RWPE2 (cell line): Measurements from ENCODE around the gene STAG2.

ENCODE experiments used
- ATAC-seq: fragments of 200-7000 bp; cut with Tn5 transposase; 3 replicates; pipeline ENCODE4 v1.9.1; 2021; ENCODE audit warnings: low read depth
- DNase-seq: peaks from one replicate; pipeline ENCODE4 v3.0.0-alpha.2; 2020; ENCODE audit warnings: low spot score
- H3K27ac ChIP-seq: fragments of 450-650 bp; 2 replicates; pipeline ENCODE4 v1.5.1; 2017; ENCODE audit warnings: mild to moderate bottlenecking; ENCODE audit not compliant: poor library complexity, severe bottlenecking
- H3K27me3 ChIP-seq: fragments of 250-450 bp; sonication (Bioruptor Pico); 2 replicates; pipeline ENCODE4 v1.5.1; 2021; ENCODE audit warnings: mild to moderate bottlenecking, moderate library complexity; ENCODE audit not compliant: insufficient read depth, poor library complexity, severe bottlenecking
- H3K36me3 ChIP-seq: fragments of 250-450 bp; sonication (Bioruptor Pico); 2 replicates; pipeline ENCODE4 v1.5.1; 2020; ENCODE audit warnings: low read depth, mild to moderate bottlenecking, moderate library complexity
- H3K4me1 ChIP-seq: fragments of 250-450 bp; sonication (Bioruptor Pico); 2 replicates; pipeline ENCODE4 v1.5.1; 2021; ENCODE audit warnings: mild to moderate bottlenecking, moderate library complexity; ENCODE audit not compliant: insufficient read depth, poor library complexity, severe bottlenecking
- H3K4me3 ChIP-seq: fragments of 250-450 bp; sonication (Bioruptor Pico); 2 replicates; pipeline ENCODE4 v1.5.1; 2021; ENCODE audit warnings: mild to moderate bottlenecking, moderate library complexity; ENCODE audit not compliant: severe bottlenecking
- H3K9me3 ChIP-seq: fragments of 250-450 bp; sonication (Bioruptor Pico); 2 replicates; pipeline ENCODE4 v1.5.1; 2021; ENCODE audit warnings: mild to moderate bottlenecking, moderate library complexity; ENCODE audit not compliant: severe bottlenecking
- CTCF ChIP-seq: fragments of 450-650 bp; IDR thresholded peaks from one replicate; pipeline ENCODE4 v1.5.1; 2017; ENCODE audit warnings: mild to moderate bottlenecking, moderate library complexity; ENCODE audit not compliant: poor library complexity, severe bottlenecking

STAG2 gene

GRCh38 chrX:123993904-123994635, 32.6 kb downstream of the STAG2 start:
- H3K4me3 ChIP-seq: no peak overlapping the region
- H3K27me3 ChIP-seq: no peaks in the 10 kb centered on the region
- ATAC-seq (no peak), DNase-seq (no peak)
- TF ChIP-seq CTCF: no peak
- no peaks in the 10 kb centered on the region for H3K36me3 ChIP-seq
- no peaks in the 10 kb centered on the region for H3K9me3 ChIP-seq
- H3K27ac ChIP-seq: no peak overlapping the region
- no peaks in the 10 kb centered on the region for H3K4me1 ChIP-seq

GRCh38 chrX:123994730-123995129, 33.2 kb downstream of the STAG2 start:
- no peak for DNase-seq
- H3K36me3 ChIP-seq: no peaks in the 10 kb centered on the region
- no peak for TF ChIP-seq CTCF
- H3K4me3 ChIP-seq: no peak overlapping the region
- ATAC-seq: no peak
- H3K27ac ChIP-seq: no peak overlapping the region
- no peaks in the 10 kb centered on the region for H3K27me3 ChIP-seq
- H3K9me3 ChIP-seq: no peaks in the 10 kb centered on the region
- H3K4me1 ChIP-seq: no peaks in the 10 kb centered on the region

GRCh38 chrX:124001581-124001980, 40.1 kb downstream of the STAG2 start:
- Histone ChIP-seq H3K36me3 (no peaks in the 10 kb centered on the region), H3K9me3 (no peaks in the 10 kb centered on the region), H3K27me3 (no peaks in the 10 kb centered on the region), H3K4me3 (no peak overlapping the region), H3K27ac (no peak overlapping the region), H3K4me1 (no peaks in the 10 kb centered on the region)
- no peak for TF ChIP-seq CTCF
- no peak for DNase-seq
- peak; percentile 56; the same call in 2 of the 3 replicates for ATAC-seq

GRCh38 chrX:124005228-124005627, 43.7 kb downstream of the STAG2 start:
- Histone ChIP-seq H3K4me3 (no peak overlapping the region), H3K4me1 (no peaks in the 10 kb centered on the region), H3K27ac (no peak overlapping the region), H3K27me3 (no peaks in the 10 kb centered on the region), H3K9me3 (no peaks in the 10 kb centered on the region), H3K36me3 (no peaks in the 10 kb centered on the region)
- DNase-seq (no peak), ATAC-seq (no peak)
- no peak for TF ChIP-seq CTCF

GRCh38 chrX:124010157-124010556, 48.7 kb downstream of the STAG2 start:
- H3K36me3 ChIP-seq: no peaks in the 10 kb centered on the region
- TF ChIP-seq CTCF: no peak
- DNase-seq: no peak
- ATAC-seq: peak; percentile 73
- H3K9me3 ChIP-seq: no peaks in the 10 kb centered on the region
- no peaks in the 10 kb centered on the region for H3K27me3 ChIP-seq
- H3K27ac ChIP-seq: no peak overlapping the region
- no peaks in the 10 kb centered on the region for H3K4me1 ChIP-seq
- no peak overlapping the region for H3K4me3 ChIP-seq
